ENCODE data around the gene ZC3H18. TPM values are rescaled to one million over a fixed set of nuclear protein-coding genes. Genes with fewer than 3 reads are reported as not detected.

Gene ZC3H18
- total and polyA plus RNA-seq, 2 donors (not counting 1 experiment from before 2014, with no cell fraction given): 7.9 to 9.4 TPM

DNA sequence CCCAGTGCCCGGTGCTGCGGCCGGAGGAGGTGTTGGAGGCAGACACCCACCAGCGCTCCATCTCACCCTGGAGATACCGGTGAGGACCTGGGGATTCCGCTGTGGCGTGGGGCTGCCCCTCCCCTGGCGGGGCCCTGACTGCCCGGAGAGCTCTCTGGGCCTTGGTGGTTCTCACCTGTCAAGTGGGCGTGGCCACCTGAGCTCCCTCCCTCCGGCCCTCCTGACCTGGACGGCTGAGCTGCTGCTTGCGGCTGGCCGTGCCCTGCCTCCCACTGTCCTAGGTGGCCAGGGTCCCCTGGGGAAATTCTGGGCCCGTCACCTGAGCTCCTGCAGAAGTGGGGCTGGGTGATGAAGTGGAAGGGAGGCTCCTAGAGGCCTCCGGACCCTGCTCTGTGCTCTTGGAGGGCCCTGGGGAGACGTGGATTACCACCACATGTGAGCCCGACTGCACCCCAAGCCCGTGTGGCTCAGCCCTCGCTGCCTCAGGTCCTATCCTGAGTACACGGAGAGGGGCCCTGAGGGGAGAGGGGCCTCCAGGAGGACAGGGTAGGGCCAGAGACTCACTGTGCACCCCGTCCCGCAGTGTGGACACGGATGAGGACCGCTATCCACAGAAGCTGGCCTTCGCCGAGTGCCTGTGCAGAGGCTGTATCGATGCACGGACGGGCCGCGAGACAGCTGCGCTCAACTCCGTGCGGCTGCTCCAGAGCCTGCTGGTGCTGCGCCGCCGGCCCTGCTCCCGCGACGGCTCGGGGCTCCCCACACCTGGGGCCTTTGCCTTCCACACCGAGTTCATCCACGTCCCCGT is 69.2 kb downstream of the ZC3H18 start:
- peaks cover 22% of the 10 kb centered on the region for H3K27me3 ChIP-seq (ENCODE audit: control insufficient read depth, insufficient read depth, low read length)
- peak; percentile 76 for TF ChIP-seq EZH2 (IDR thresholded peaks at IDR 0.05; ENCODE audit: low read length, missing control alignments)
- TF ChIP-seq, protein P1, sequence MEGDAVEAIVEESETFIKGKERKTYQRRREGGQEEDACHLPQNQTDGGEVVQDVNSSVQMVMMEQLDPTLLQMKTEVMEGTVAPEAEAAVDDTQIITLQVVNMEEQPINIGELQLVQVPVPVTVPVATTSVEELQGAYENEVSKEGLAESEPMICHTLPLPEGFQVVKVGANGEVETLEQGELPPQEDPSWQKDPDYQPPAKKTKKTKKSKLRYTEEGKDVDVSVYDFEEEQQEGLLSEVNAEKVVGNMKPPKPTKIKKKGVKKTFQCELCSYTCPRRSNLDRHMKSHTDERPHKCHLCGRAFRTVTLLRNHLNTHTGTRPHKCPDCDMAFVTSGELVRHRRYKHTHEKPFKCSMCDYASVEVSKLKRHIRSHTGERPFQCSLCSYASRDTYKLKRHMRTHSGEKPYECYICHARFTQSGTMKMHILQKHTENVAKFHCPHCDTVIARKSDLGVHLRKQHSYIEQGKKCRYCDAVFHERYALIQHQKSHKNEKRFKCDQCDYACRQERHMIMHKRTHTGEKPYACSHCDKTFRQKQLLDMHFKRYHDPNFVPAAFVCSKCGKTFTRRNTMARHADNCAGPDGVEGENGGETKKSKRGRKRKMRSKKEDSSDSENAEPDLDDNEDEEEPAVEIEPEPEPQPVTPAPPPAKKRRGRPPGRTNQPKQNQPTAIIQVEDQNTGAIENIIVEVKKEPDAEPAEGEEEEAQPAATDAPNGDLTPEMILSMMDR (conservative IDR thresholded peaks at IDR 0.05 in 1 of 2, IDR thresholded peaks at IDR 0.05 in 1 of 2; ENCODE audit: low read depth in 1 of 2, low read length in 2 of 2): no peak
- no peaks in the 10 kb centered on the region for H4K20me1 ChIP-seq (ENCODE audit: control insufficient read depth, extremely low read depth, insufficient read depth, low read length)
- no peaks in the 10 kb centered on the region for H3K9me3 ChIP-seq (ENCODE audit: control insufficient read depth, insufficient read depth, low read depth, low read length)
- DNase-seq (ENCODE audit: low read depth in 2 of 2): no peak
- no peaks in the 10 kb centered on the region for H3K79me2 ChIP-seq (ENCODE audit: control insufficient read depth, insufficient read depth, low read length)
- no peak overlapping the region for H2AFZ ChIP-seq (ENCODE audit: low read length)
- H3K4me1 ChIP-seq (ENCODE audit: control insufficient read depth, extremely low read depth, insufficient read depth, low read length): no peaks in the 10 kb centered on the region
- H3K4me2 ChIP-seq (ENCODE audit: extremely low read depth, insufficient read depth, low read length): no peak overlapping the region
- H3K36me3 ChIP-seq (ENCODE audit: control insufficient read depth, insufficient read depth, low read length): no peaks in the 10 kb centered on the region
- no peak overlapping the region for H3K4me3 ChIP-seq (replicated peaks in 1 of 4; ENCODE audit: control extremely low read depth in 1 of 4, insufficient read depth in 1 of 4, low read depth in 3 of 4, low read length in 4 of 4)
- H3K27ac ChIP-seq (ENCODE audit: insufficient read depth, low read length): no peak overlapping the region
- H3K9ac ChIP-seq (ENCODE audit: insufficient read depth, low read length): no peak overlapping the region

DNA sequence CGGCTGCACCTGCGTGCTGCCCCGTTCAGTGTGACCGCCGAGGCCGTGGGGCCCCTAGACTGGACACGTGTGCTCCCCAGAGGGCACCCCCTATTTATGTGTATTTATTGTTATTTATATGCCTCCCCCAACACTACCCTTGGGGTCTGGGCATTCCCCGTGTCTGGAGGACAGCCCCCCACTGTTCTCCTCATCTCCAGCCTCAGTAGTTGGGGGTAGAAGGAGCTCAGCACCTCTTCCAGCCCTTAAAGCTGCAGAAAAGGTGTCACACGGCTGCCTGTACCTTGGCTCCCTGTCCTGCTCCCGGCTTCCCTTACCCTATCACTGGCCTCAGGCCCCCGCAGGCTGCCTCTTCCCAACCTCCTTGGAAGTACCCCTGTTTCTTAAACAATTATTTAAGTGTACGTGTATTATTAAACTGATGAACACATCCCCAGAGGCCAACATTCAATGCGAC is 69.9 kb downstream of the ZC3H18 start:
- Histone ChIP-seq H4K20me1 (ENCODE audit: control insufficient read depth, extremely low read depth, insufficient read depth, low read length) (no peaks in the 10 kb centered on the region), H3K36me3 (ENCODE audit: control insufficient read depth, insufficient read depth, low read length) (no peaks in the 10 kb centered on the region), H3K9me3 (ENCODE audit: control insufficient read depth, insufficient read depth, low read depth, low read length) (no peaks in the 10 kb centered on the region), H3K4me3 (replicated peaks in 1 of 4; ENCODE audit: control extremely low read depth in 1 of 4, insufficient read depth in 1 of 4, low read depth in 3 of 4, low read length in 4 of 4) (no peak overlapping the region), H3K79me2 (ENCODE audit: control insufficient read depth, insufficient read depth, low read length) (no peaks in the 10 kb centered on the region), H3K4me2 (ENCODE audit: extremely low read depth, insufficient read depth, low read length) (no peak overlapping the region), H3K4me1 (ENCODE audit: control insufficient read depth, extremely low read depth, insufficient read depth, low read length) (no peaks in the 10 kb centered on the region), H3K27me3 (ENCODE audit: control insufficient read depth, insufficient read depth, low read length) (peaks cover 22% of the 10 kb centered on the region), H3K27ac (ENCODE audit: insufficient read depth, low read length) (no peak overlapping the region), H2AFZ (ENCODE audit: low read length) (no peak overlapping the region), H3K9ac (ENCODE audit: insufficient read depth, low read length) (no peak overlapping the region)
- peak; percentile 63 for TF ChIP-seq EZH2 (IDR thresholded peaks at IDR 0.05; ENCODE audit: low read length, missing control alignments)
- TF ChIP-seq, protein P1 (conservative IDR thresholded peaks at IDR 0.05 in 1 of 2, IDR thresholded peaks at IDR 0.05 in 1 of 2; ENCODE audit: low read depth in 1 of 2, low read length in 2 of 2): no peak
- no peak for DNase-seq (ENCODE audit: low read depth in 2 of 2)

DNA sequence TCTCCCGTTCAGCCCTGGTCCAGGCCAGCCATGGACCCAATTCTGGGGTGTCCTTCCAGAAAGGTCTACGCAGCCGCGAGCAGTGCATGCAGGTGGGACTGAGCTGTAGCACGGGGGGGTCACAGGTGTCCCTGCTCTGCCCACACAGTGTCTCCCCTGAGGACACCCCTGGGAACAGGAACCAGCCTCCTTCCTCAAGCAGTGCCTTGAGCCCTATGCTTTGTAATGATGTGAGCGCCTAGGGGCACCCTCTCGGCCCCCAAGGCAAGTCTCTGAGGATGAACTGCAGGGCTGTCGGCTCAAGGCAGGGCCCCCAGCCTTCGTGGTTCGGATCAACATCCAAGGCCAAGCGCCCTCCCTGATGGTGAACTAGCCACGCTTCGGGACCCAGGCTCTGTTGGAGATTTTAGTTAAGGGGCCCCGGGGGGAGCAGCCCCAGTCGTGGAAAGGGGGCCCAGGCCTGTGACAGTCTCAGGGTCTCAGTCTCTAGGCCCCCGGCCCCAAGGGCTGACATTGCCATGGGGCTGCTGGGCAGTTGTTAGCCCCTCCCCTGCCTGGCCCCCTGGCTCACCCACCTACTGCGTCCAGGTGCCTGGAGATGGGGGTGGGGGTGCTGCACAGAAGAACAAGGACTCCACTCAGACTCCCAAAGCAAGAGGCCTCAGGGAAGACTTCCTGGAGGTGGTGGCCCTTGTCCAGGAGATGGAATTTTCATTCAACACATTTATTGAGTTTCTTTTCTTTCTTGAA is 70.5 kb downstream of the ZC3H18 start:
- Histone ChIP-seq H3K27me3 (ENCODE audit: control insufficient read depth, insufficient read depth, low read length) (peaks cover 22% of the 10 kb centered on the region), H3K79me2 (ENCODE audit: control insufficient read depth, insufficient read depth, low read length) (no peaks in the 10 kb centered on the region), H3K4me1 (ENCODE audit: control insufficient read depth, extremely low read depth, insufficient read depth, low read length) (no peaks in the 10 kb centered on the region), H3K9me3 (ENCODE audit: control insufficient read depth, insufficient read depth, low read depth, low read length) (no peaks in the 10 kb centered on the region), H3K4me2 (ENCODE audit: extremely low read depth, insufficient read depth, low read length) (no peak overlapping the region), H3K9ac (ENCODE audit: insufficient read depth, low read length) (no peak overlapping the region), H4K20me1 (ENCODE audit: control insufficient read depth, extremely low read depth, insufficient read depth, low read length) (no peaks in the 10 kb centered on the region), H3K4me3 (replicated peaks in 1 of 4; ENCODE audit: control extremely low read depth in 1 of 4, insufficient read depth in 1 of 4, low read depth in 3 of 4, low read length in 4 of 4) (no peak overlapping the region), H3K36me3 (ENCODE audit: control insufficient read depth, insufficient read depth, low read length) (no peaks in the 10 kb centered on the region), H2AFZ (ENCODE audit: low read length) (no peak overlapping the region), H3K27ac (ENCODE audit: insufficient read depth, low read length) (no peak overlapping the region)
- DNase-seq (ENCODE audit: low read depth in 2 of 2): no peak
- TF ChIP-seq EZH2 (IDR thresholded peaks at IDR 0.05; ENCODE audit: low read length, missing control alignments): no peak
- TF ChIP-seq, protein P1 (conservative IDR thresholded peaks at IDR 0.05 in 1 of 2, IDR thresholded peaks at IDR 0.05 in 1 of 2; ENCODE audit: low read depth in 1 of 2, low read length in 2 of 2): no peak
